GM21619 (cell line): ENCODE results near the gene ZNF212.
"Not testable (repeated sequence)": the region's sequence is repeated elsewhere in the genome, so short reads cannot be mapped to it uniquely, and the experiment has no call there.

Source experiments
- ATAC-seq: cut with Tn5 transposase; IDR thresholded peaks from one replicate; pipeline ENCODE4 v1.9.1; 2021; ENCODE audit not compliant: unreplicated experiment

The ZNF212 gene

GRCh38 chr7:149218469-149219420 is 20.7 kb upstream of the ZNF212 start:
- no peak for ATAC-seq

- ATAC-seq, result no peak
These were observed 18.9 kb upstream of the ZNF212 start for GRCh38 chr7:149220534-149220933.

- no peak for ATAC-seq
These were observed 16.3 kb upstream of the ZNF212 start for GRCh38 chr7:149223176-149223575.

GRCh38 chr7:149223761-149224160 is 15.7 kb upstream of the ZNF212 start:
- no peak for ATAC-seq

- no peak for ATAC-seq
These were observed 15.1 kb upstream of the ZNF212 start for GRCh38 chr7:149224352-149224751.

- ATAC-seq, result no peak
These were observed 14.3 kb upstream of the ZNF212 start for GRCh38 chr7:149225106-149225505.

- no peak for ATAC-seq
These were observed 13.8 kb upstream of the ZNF212 start for GRCh38 chr7:149225656-149226055.

GRCh38 chr7:149226366-149226765 is 13.1 kb upstream of the ZNF212 start:
- ATAC-seq, result not testable (repeated sequence)

- ATAC-seq, result no peak
These were observed 12.5 kb upstream of the ZNF212 start for GRCh38 chr7:149226840-149227494.

- ATAC-seq, result no peak
These were observed 10.5 kb upstream of the ZNF212 start for GRCh38 chr7:149228831-149229471.

- ATAC-seq, result no peak
These were observed 9.9 kb upstream of the ZNF212 start for GRCh38 chr7:149229526-149229925.

GRCh38 chr7:149232362-149232761 is 7.1 kb upstream of the ZNF212 start:
- no peak for ATAC-seq

GRCh38 chr7:149233655-149234204 is 5.7 kb upstream of the ZNF212 start:
- ATAC-seq, result not testable (repeated sequence)

GRCh38 chr7:149237502-149237901 is 1.9 kb upstream of the ZNF212 start:
- ATAC-seq, result no peak

- ATAC-seq, result no peak
These were observed 1.4 kb upstream of the ZNF212 start for GRCh38 chr7:149238051-149238450.

- no peak for ATAC-seq
These were observed 1.2 kb downstream of the ZNF212 start for GRCh38 chr7:149240637-149241036.

- ATAC-seq, result no peak
These were observed 2.2 kb downstream of the ZNF212 start for GRCh38 chr7:149241696-149242095.

- ATAC-seq, result peak; percentile 56
These were observed 5.8 kb downstream of the ZNF212 start for GRCh38 chr7:149245244-149245643.

- peak; percentile 24 for ATAC-seq
These were observed 6.3 kb downstream of the ZNF212 start for GRCh38 chr7:149245744-149246143.

GRCh38 chr7:149248777-149249176 is 9.3 kb downstream of the ZNF212 start:
- ATAC-seq, result no peak

- not testable (repeated sequence) for ATAC-seq
These were observed 10.7 kb downstream of the ZNF212 start for GRCh38 chr7:149250151-149250550.
